Fibroblast of lung (primary cell): ENCODE data around the gene HAUS3. TPM values are rescaled to one million over a fixed set of nuclear protein-coding genes. Genes with fewer than 3 reads are reported as not detected.

ENCODE experiments used
- DNase-seq, 2 donors: peaks; one replicate each; pipeline versions ENCODE4 v3.0.0 to v3.0.0-alpha.2; 2010; ENCODE audit warnings: low read depth in 2 of 2
- H2AFZ ChIP-seq: 2 replicates; pipeline ENCODE4 v1.5.1; 2012; ENCODE audit warnings: low read length, control low read depth, inconsistent platforms
- H3K27ac ChIP-seq: 2 replicates; pipeline ENCODE4 v1.5.1; 2011; ENCODE audit warnings: low read length, control low read depth; ENCODE audit not compliant: insufficient read depth
- H3K27me3 ChIP-seq: 2 replicates; pipeline ENCODE4 v1.5.1; 2011; ENCODE audit warnings: mild to moderate bottlenecking, low read length; ENCODE audit not compliant: control insufficient read depth, insufficient read depth
- H3K36me3 ChIP-seq: 2 replicates; pipeline ENCODE4 v1.5.1; 2011; ENCODE audit warnings: low read length; ENCODE audit not compliant: control insufficient read depth, insufficient read depth
- H3K4me1 ChIP-seq: 2 replicates; pipeline ENCODE4 v1.5.1; 2011; ENCODE audit warnings: low read length; ENCODE audit not compliant: control insufficient read depth, insufficient read depth; ENCODE audit errors: extremely low read depth
- H3K4me2 ChIP-seq: 2 replicates; pipeline ENCODE4 v1.5.1; 2011; ENCODE audit warnings: low read length, control low read depth; ENCODE audit not compliant: insufficient read depth; ENCODE audit errors: extremely low read depth
- H3K4me3 ChIP-seq, 4 experiments: fragments of 200-600 bp in 1 of 4; sonication (generic) in 1 of 4; replicated peaks in 1 of 4; 2 replicates each; pipeline ENCODE4 v1.5.1; 2011 to 2016; ENCODE audit warnings: low read length in 4 of 4, low read depth in 3 of 4, mild to moderate bottlenecking in 3 of 4, control low read depth in 2 of 4, inconsistent platforms in 1 of 4, mixed read lengths in 1 of 4; ENCODE audit not compliant: insufficient read depth in 1 of 4; ENCODE audit errors: control extremely low read depth in 1 of 4
- H3K79me2 ChIP-seq: 2 replicates; pipeline ENCODE4 v1.5.1; 2012; ENCODE audit warnings: mild to moderate bottlenecking, low read length, inconsistent platforms; ENCODE audit not compliant: control insufficient read depth, insufficient read depth
- H3K9ac ChIP-seq: 2 replicates; pipeline ENCODE4 v1.5.1; 2011; ENCODE audit warnings: mild to moderate bottlenecking, low read length, control low read depth; ENCODE audit not compliant: insufficient read depth
- H3K9me3 ChIP-seq: 2 replicates; pipeline ENCODE4 v1.5.1; 2012; ENCODE audit warnings: low read depth, low read length; ENCODE audit not compliant: control insufficient read depth, insufficient read depth
- H4K20me1 ChIP-seq: 2 replicates; pipeline ENCODE4 v1.5.1; 2011; ENCODE audit warnings: low read length; ENCODE audit not compliant: control insufficient read depth, insufficient read depth; ENCODE audit errors: extremely low read depth
- EZH2 ChIP-seq: IDR thresholded peaks from 2 replicates; pipeline ENCODE4 v1.5.1; 2012; ENCODE audit warnings: low read length, control low read depth, mild to moderate bottlenecking; ENCODE audit errors: missing control alignments
- polyA plus RNA-seq, 2 donors: library from polyadenylated mRNA; depleted of rRNA in 1 of 2; stranded (reverse) in 1 of 2; unstranded in 1 of 2; fragments of >200 nt; gene quantifications; 2 replicates each; pipeline ENCODE4 v1.2.1, GENCODE V29; 2011 to 2012; ENCODE audit warnings: missing spikeins in 1 of 2
- total RNA-seq: library from RNA; depleted of rRNA; stranded (reverse); fragments of >200 nt; gene quantifications from 2 replicates; pipeline ENCODE4 v1.2.1, GENCODE V29; 2014
- TF ChIP-seq, protein P1 (sequence below), 2 donors: IDR thresholded peaks in 1 of 2; conservative IDR thresholded peaks in 1 of 2; 1 replicate in 1 of 2; 2 replicates in 1 of 2; pipeline ENCODE4 v1.5.1; 2011 to 2012; ENCODE audit warnings: low read length in 2 of 2, control low read depth in 1 of 2, inconsistent platforms in 1 of 2, low read depth in 1 of 2, mild to moderate bottlenecking in 1 of 2

Gene HAUS3
- total and polyA plus RNA-seq, 2 donors (not counting 1 experiment from before 2014, with no cell fraction given): 5.3 TPM

DNA sequence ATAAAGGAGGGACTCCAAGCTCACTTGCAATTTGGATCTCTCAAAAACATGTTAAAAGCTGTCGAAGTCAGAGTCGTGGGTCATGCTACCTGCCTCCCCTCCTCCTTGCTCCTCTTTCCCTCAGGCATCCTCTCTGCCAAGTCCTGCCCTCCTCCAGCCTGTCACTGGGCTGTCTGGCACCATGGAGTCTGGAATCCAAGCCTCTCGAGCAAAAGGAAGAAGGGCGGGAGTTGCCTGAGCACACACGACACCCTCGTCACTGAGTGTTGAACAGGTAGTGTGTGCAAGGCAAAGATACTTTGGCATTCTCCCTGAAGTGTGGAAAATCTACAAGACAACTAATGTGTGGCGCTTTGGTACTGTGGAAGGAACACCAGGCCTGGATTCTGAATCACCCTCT is 62.2 kb downstream of the HAUS3 start:
- H3K27ac ChIP-seq: no peak overlapping the region
- DNase-seq: no peak
- H3K9ac ChIP-seq: no peak overlapping the region
- H3K4me3 ChIP-seq: no peak overlapping the region
- no peak for TF ChIP-seq EZH2
- TF ChIP-seq, protein P1, sequence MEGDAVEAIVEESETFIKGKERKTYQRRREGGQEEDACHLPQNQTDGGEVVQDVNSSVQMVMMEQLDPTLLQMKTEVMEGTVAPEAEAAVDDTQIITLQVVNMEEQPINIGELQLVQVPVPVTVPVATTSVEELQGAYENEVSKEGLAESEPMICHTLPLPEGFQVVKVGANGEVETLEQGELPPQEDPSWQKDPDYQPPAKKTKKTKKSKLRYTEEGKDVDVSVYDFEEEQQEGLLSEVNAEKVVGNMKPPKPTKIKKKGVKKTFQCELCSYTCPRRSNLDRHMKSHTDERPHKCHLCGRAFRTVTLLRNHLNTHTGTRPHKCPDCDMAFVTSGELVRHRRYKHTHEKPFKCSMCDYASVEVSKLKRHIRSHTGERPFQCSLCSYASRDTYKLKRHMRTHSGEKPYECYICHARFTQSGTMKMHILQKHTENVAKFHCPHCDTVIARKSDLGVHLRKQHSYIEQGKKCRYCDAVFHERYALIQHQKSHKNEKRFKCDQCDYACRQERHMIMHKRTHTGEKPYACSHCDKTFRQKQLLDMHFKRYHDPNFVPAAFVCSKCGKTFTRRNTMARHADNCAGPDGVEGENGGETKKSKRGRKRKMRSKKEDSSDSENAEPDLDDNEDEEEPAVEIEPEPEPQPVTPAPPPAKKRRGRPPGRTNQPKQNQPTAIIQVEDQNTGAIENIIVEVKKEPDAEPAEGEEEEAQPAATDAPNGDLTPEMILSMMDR (conservative IDR thresholded peaks at IDR 0.05 in 1 of 2, IDR thresholded peaks at IDR 0.05 in 1 of 2; ENCODE audit: low read depth in 1 of 2, low read length in 2 of 2): no peak
- H3K4me1 ChIP-seq: no peaks in the 10 kb centered on the region
- no peaks in the 10 kb centered on the region for H3K27me3 ChIP-seq
- H3K79me2 ChIP-seq: no peaks in the 10 kb centered on the region
- no peaks in the 10 kb centered on the region for H3K9me3 ChIP-seq
- H3K36me3 ChIP-seq: no peaks in the 10 kb centered on the region
- no peak overlapping the region for H2AFZ ChIP-seq
- H4K20me1 ChIP-seq: no peaks in the 10 kb centered on the region
- no peak overlapping the region for H3K4me2 ChIP-seq

DNA sequence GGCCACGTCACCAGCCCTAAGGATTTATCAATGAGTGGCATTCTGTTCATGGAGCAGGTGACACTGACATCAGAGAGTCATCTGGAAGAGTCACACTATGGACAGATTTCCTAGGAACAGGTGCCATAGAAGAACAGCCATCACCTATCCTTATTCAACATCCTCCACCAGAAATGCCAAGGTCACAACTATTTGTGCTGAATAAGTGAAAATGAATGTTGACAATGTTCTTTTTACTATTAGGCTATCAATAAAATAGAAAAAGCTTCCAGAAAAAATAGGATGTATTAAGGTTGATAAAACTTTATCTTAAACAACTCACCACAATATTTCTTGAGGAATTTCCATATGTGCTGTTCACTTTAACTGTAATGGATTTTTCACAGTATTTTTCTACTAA is 62.9 kb downstream of the HAUS3 start:
- H3K9ac ChIP-seq: no peak overlapping the region

More for the DNA sequence above, 62.9 kb downstream of the HAUS3 start:
- TF ChIP-seq, protein P1 (conservative IDR thresholded peaks at IDR 0.05 in 1 of 2, IDR thresholded peaks at IDR 0.05 in 1 of 2; ENCODE audit: low read depth in 1 of 2, low read length in 2 of 2): no peak
- Histone ChIP-seq H4K20me1 (no peaks in the 10 kb centered on the region), H3K79me2 (no peaks in the 10 kb centered on the region), H3K27ac (no peak overlapping the region), H3K4me1 (no peaks in the 10 kb centered on the region), H3K36me3 (no peaks in the 10 kb centered on the region), H3K9me3 (no peaks in the 10 kb centered on the region), H3K27me3 (no peaks in the 10 kb centered on the region), H2AFZ (no peak overlapping the region), H3K4me3 (no peak overlapping the region), H3K4me2 (no peak overlapping the region)
- DNase-seq: no peak

Other genes with a start within 250 kb of the HAUS3 start
- gene NELFA, start 233.1 kb downstream of the HAUS3 start, total RNA-seq: 12.1 and 15.2 TPM in 2 replicates
- gene NELFA, start 233.1 kb downstream of the HAUS3 start, polyA plus RNA-seq: 7.4 and 7.8 TPM in 2 replicates
- 0.17 and 0.26 TPM in 2 replicates for gene NAT8L, start 182.8 kb downstream of the HAUS3 start, total RNA-seq
- 0.01 and 0.06 TPM in 2 replicates for gene NAT8L, start 182.8 kb downstream of the HAUS3 start, polyA plus RNA-seq
- gene POLN, start within 50 bp of the HAUS3 start, total RNA-seq: 4.9 and 5.6 TPM in 2 replicates
- 0.58 and 1.2 TPM in 2 replicates for gene POLN, start within 50 bp of the HAUS3 start, polyA plus RNA-seq
- 26.7 and 42.1 TPM in 2 replicates for gene MXD4, start 20.0 kb upstream of the HAUS3 start, total RNA-seq
- gene MXD4, start 20.0 kb upstream of the HAUS3 start, polyA plus RNA-seq: 22.1 and 25.4 TPM in 2 replicates
- 8.2 and 11.6 TPM in 2 replicates for gene ZFYVE28, start 176.5 kb upstream of the HAUS3 start, total RNA-seq
- 2.4 and 5.0 TPM in 2 replicates for gene ZFYVE28, start 176.5 kb upstream of the HAUS3 start, polyA plus RNA-seq
- gene CFAP99, start 176.8 kb upstream of the HAUS3 start, total RNA-seq: under 0.01 TPM in 1 of 2 replicates, not detected in the other
- not detected in 2 replicates for gene CFAP99, start 176.8 kb upstream of the HAUS3 start, polyA plus RNA-seq
- 32.4 and 45.6 TPM in 2 replicates for gene RNF4, start 227.0 kb upstream of the HAUS3 start, total RNA-seq
- gene RNF4, start 227.0 kb upstream of the HAUS3 start, polyA plus RNA-seq: 72.4 and 89.4 TPM in 2 replicates